WTC11 (cell line): ENCODE measurements around the gene ZBTB11. TPM values are rescaled to one million over a fixed set of nuclear protein-coding genes. Genes with fewer than 3 reads are reported as not detected.
"Not testable (repeated sequence)": the region's sequence is repeated elsewhere in the genome, so short reads cannot be mapped to it uniquely, and the experiment has no call there.

Experiments used
- ATAC-seq: fragments of 200-7000 bp; cut with Tn5 transposase; 2 replicates; pipeline ENCODE4 v1.10.0; 2021; ENCODE audit warnings: mild to moderate bottlenecking, moderate library complexity
- CTCF ChIA-PET: fragments of 300-600 bp; sonication (Branson Sonifier 250); formaldehyde crosslinking; loops from one replicate; lab custom pipeline; 2021; ENCODE audit warnings: antibody characterized with exemption; lab: Charles Lee
- POLR2A ChIA-PET: fragments of 350-600 bp; sonication (Branson Sonifier 250); formaldehyde crosslinking; loops from one replicate; lab custom pipeline; 2021; ENCODE audit warnings: antibody characterized with exemption; lab: Charles Lee
- DNase-seq: peaks from one replicate; pipeline ENCODE4 v3.0.0; 2021; ENCODE audit warnings: low spot score
- H3K27ac Mint-ChIP-seq: 2 replicates; pipeline ENCODE4 v1.8.0; 2021; ENCODE audit warnings: mixed read lengths
- H3K27me3 Mint-ChIP-seq: 2 replicates; pipeline ENCODE4 v1.8.0; 2021; ENCODE audit warnings: low read depth, mild to moderate bottlenecking, moderate library complexity, mixed read lengths
- H3K36me3 Mint-ChIP-seq: 2 replicates; pipeline ENCODE4 v1.8.0; 2021; ENCODE audit warnings: mixed read lengths
- H3K4me1 Mint-ChIP-seq: 2 replicates; pipeline ENCODE4 v1.8.0; 2022; ENCODE audit warnings: mixed read lengths
- H3K4me3 Mint-ChIP-seq: 2 replicates; pipeline ENCODE4 v1.8.0; 2021; ENCODE audit warnings: mild to moderate bottlenecking, moderate library complexity, mixed read lengths
- H3K9me3 Mint-ChIP-seq: 2 replicates; pipeline ENCODE4 v1.8.0; 2021; ENCODE audit warnings: mixed read lengths
- ATF1 ChIP-seq: sonication (generic); formaldehyde crosslinking; IDR thresholded peaks from 2 replicates; pipeline ENCODE4 v1.8.1; 2023; ENCODE audit warnings: mild to moderate bottlenecking, moderate library complexity, missing genetic modification reagents
- CREB1 ChIP-seq: sonication (generic); formaldehyde crosslinking; IDR thresholded peaks from 2 replicates; pipeline ENCODE4 v1.8.0; 2023; ENCODE audit warnings: mild to moderate bottlenecking, missing genetic modification reagents
- CREM ChIP-seq: sonication (generic); formaldehyde crosslinking; IDR thresholded peaks from 2 replicates; pipeline ENCODE4 v1.8.1; 2022; ENCODE audit warnings: mild to moderate bottlenecking, missing genetic modification reagents, moderate library complexity
- ESRRA ChIP-seq: sonication (generic); formaldehyde crosslinking; IDR thresholded peaks from 2 replicates; pipeline ENCODE4 v1.8.1; 2022; ENCODE audit warnings: mild to moderate bottlenecking, missing genetic modification reagents, borderline replicate concordance
- ETV6 ChIP-seq: sonication (generic); formaldehyde crosslinking; IDR thresholded peaks from 2 replicates; pipeline ENCODE4 v1.8.1; 2022; ENCODE audit warnings: mild to moderate bottlenecking, missing genetic modification reagents
- HMGA2 ChIP-seq: fragments of 250-450 bp; sonication (Bioruptor Pico); IDR thresholded peaks from 2 replicates; pipeline ENCODE4 v1.4.0; 2021; ENCODE audit warnings: mild to moderate bottlenecking, moderate library complexity
- JUN ChIP-seq: sonication (generic); formaldehyde crosslinking; IDR thresholded peaks from 2 replicates; pipeline ENCODE4 v1.8.0; 2023; ENCODE audit warnings: mild to moderate bottlenecking, missing genetic modification reagents
- KAT7 ChIP-seq: sonication (generic); formaldehyde crosslinking; IDR thresholded peaks from 2 replicates; pipeline ENCODE4 v1.8.1; 2023; ENCODE audit warnings: missing genetic modification reagents, mild to moderate bottlenecking, borderline replicate concordance
- NFE2L1 ChIP-seq: sonication (generic); formaldehyde crosslinking; IDR thresholded peaks from 2 replicates; pipeline ENCODE4 v1.8.1; 2023; ENCODE audit warnings: missing genetic modification reagents
- OVOL2 ChIP-seq: fragments of 250-450 bp; sonication (Bioruptor Pico); IDR thresholded peaks from 2 replicates; pipeline ENCODE4 v1.9.0; 2021; ENCODE audit warnings: mild to moderate bottlenecking, borderline replicate concordance
- TEAD1 ChIP-seq: sonication (generic); formaldehyde crosslinking; IDR thresholded peaks from 2 replicates; pipeline ENCODE4 v1.8.0; 2022; ENCODE audit warnings: mild to moderate bottlenecking, missing genetic modification reagents
- TP53 ChIP-seq: sonication (generic); formaldehyde crosslinking; IDR thresholded peaks from 2 replicates; pipeline ENCODE4 v1.8.1; 2023; ENCODE audit warnings: mild to moderate bottlenecking, missing genetic modification reagents
- ZNF121 ChIP-seq: sonication (generic); formaldehyde crosslinking; IDR thresholded peaks from 2 replicates; pipeline ENCODE4 v1.8.0; 2023; ENCODE audit warnings: missing genetic modification reagents
- ZNF138 ChIP-seq: sonication (generic); formaldehyde crosslinking; conservative IDR thresholded peaks from 2 replicates; pipeline ENCODE4 v1.8.1; 2022; ENCODE audit warnings: mild to moderate bottlenecking, moderate library complexity, missing genetic modification reagents
- ZNF232 ChIP-seq: sonication (generic); formaldehyde crosslinking; IDR thresholded peaks from 2 replicates; pipeline ENCODE4 v1.8.0; 2022; ENCODE audit warnings: mild to moderate bottlenecking, missing genetic modification reagents
- ZNF317 ChIP-seq: sonication (generic); formaldehyde crosslinking; IDR thresholded peaks from 2 replicates; pipeline ENCODE4 v1.8.1; 2023; ENCODE audit warnings: low read depth, mild to moderate bottlenecking, moderate library complexity, missing genetic modification reagents, borderline replicate concordance
- ZNF396 ChIP-seq: fragments of 250-450 bp; sonication (Bioruptor Pico); IDR thresholded peaks from 2 replicates; pipeline ENCODE4 v1.8.0; 2021; ENCODE audit warnings: mild to moderate bottlenecking, moderate library complexity, borderline replicate concordance
- ZNF416 ChIP-seq: fragments of 250-450 bp; sonication (Bioruptor Pico); IDR thresholded peaks from 2 replicates; pipeline ENCODE4 v1.9.0; 2021; ENCODE audit warnings: mild to moderate bottlenecking, inconsistent platforms
- total RNA-seq: library from RNA; stranded (reverse); gene quantifications from 3 replicates; pipeline ENCODE4 v1.2.3, GENCODE V29; 2021
- TF ChIP-seq, protein P1 (sequence below): sonication (generic); formaldehyde crosslinking; IDR thresholded peaks from 2 replicates; pipeline ENCODE4 v1.8.0; 2022; ENCODE audit warnings: mild to moderate bottlenecking, missing genetic modification reagents
- TF ChIP-seq, protein P2 (sequence below): sonication (generic); formaldehyde crosslinking; IDR thresholded peaks from 2 replicates; pipeline ENCODE4 v1.8.1; 2022; ENCODE audit warnings: missing genetic modification reagents, borderline replicate concordance
- TF ChIP-seq, protein P3 (sequence below): fragments of 250-450 bp; sonication (Bioruptor Pico); IDR thresholded peaks from 2 replicates; pipeline ENCODE4 v1.9.0; 2021; ENCODE audit warnings: mild to moderate bottlenecking
- TF ChIP-seq, protein P4 (sequence below): sonication (generic); formaldehyde crosslinking; IDR thresholded peaks from 2 replicates; pipeline ENCODE4 v1.8.0; 2023; ENCODE audit warnings: missing genetic modification reagents
- TF ChIP-seq, protein P5 (sequence below): sonication (generic); formaldehyde crosslinking; IDR thresholded peaks from 2 replicates; pipeline ENCODE4 v1.8.0; 2023; ENCODE audit warnings: missing genetic modification reagents, mild to moderate bottlenecking, borderline replicate concordance
- TF ChIP-seq, protein P6 (sequence below): sonication (generic); formaldehyde crosslinking; IDR thresholded peaks from 2 replicates; pipeline ENCODE4 v1.8.1; 2023; ENCODE audit warnings: mild to moderate bottlenecking, missing genetic modification reagents
- TF ChIP-seq, protein P7 (sequence below): sonication (generic); formaldehyde crosslinking; conservative IDR thresholded peaks from 2 replicates; pipeline ENCODE4 v1.8.1; 2022; ENCODE audit warnings: mild to moderate bottlenecking, missing genetic modification reagents

Gene ZBTB11
- total RNA-seq, 1 experiment from 2014 or later: 13.5 TPM

DNA sequence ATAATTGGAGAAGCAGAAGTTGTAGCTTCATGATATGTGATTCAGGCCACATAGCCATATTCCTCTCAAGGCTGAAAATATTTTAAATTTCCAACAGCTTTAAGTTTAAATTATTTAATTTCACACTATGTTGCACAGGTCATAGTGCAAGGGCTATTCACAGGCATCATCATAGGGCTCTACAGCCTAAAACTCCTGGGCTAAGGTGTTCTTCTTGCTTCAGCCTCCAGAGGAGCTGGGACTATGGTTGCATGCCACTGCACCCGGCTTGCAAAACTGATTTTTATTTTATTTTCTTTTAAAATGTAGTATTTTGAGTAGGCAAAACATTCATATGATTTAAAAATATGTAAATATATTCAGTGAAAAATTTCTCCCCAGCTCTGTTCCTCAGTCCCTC lies 41.5 kb upstream of the ZBTB11 start:
- H3K4me3 Mint-ChIP-seq: no peak overlapping the region

DNA sequence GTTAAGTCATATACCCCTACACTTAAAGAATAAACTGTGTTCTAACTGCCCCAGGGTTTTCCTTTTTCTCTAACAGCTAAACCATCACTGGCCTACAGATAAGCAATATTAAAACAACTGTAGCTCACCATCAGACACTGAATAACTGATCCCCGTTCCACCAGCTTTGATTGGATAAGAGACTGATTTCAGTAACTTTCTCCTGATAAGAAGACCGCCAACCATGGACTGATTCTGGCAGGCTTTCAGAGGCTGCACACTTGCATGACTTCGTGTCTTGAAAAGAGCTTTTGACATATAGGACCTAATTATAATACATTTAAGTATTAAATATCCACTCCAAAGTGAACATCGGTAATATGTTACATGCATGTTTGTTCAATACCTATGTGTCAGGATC lies 32.2 kb upstream of the ZBTB11 start:
- peaks cover 6% of the 10 kb centered on the region for H3K9me3 Mint-ChIP-seq
- no peak overlapping the region for H3K4me3 Mint-ChIP-seq
- H3K27me3 Mint-ChIP-seq: peaks cover 2% of the 10 kb centered on the region; the same call in 1 of the 2 replicates
- H3K36me3 Mint-ChIP-seq: no peaks in the 10 kb centered on the region
- no peak for DNase-seq
- CTCF ChIA-PET: no interaction called here
- ATAC-seq: no peak
- H3K27ac Mint-ChIP-seq: no peak overlapping the region
- peaks cover 4% of the 10 kb centered on the region; the same call in 1 of the 2 replicates for H3K4me1 Mint-ChIP-seq
- POLR2A ChIA-PET: no interaction called here
- TF ChIP-seq, protein P1, sequence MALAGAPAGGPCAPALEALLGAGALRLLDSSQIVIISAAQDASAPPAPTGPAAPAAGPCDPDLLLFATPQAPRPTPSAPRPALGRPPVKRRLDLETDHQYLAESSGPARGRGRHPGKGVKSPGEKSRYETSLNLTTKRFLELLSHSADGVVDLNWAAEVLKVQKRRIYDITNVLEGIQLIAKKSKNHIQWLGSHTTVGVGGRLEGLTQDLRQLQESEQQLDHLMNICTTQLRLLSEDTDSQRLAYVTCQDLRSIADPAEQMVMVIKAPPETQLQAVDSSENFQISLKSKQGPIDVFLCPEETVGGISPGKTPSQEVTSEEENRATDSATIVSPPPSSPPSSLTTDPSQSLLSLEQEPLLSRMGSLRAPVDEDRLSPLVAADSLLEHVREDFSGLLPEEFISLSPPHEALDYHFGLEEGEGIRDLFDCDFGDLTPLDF: no peak
- TF ChIP-seq ZNF138 (no peak), ZNF232 (CRISPR knock-in tag) (no peak), ZNF416 (CRISPR knock-in tag) (no peak), ESRRA (CRISPR knock-in tag) (no peak), OVOL2 (CRISPR knock-in tag) (no peak), TP53 (no peak), HMGA2 (CRISPR knock-in tag) (no peak), ETV6 (CRISPR knock-in tag) (no peak)
- TF ChIP-seq, protein P2, sequence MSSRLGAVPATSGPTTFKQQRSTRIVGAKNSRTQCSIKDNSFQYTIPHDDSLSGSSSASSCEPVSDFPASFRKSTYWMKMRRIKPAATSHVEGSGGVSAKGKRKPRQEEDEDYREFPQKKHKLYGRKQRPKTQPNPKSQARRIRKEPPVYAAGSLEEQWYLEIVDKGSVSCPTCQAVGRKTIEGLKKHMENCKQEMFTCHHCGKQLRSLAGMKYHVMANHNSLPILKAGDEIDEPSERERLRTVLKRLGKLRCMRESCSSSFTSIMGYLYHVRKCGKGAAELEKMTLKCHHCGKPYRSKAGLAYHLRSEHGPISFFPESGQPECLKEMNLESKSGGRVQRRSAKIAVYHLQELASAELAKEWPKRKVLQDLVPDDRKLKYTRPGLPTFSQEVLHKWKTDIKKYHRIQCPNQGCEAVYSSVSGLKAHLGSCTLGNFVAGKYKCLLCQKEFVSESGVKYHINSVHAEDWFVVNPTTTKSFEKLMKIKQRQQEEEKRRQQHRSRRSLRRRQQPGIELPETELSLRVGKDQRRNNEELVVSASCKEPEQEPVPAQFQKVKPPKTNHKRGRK (CRISPR knock-in tag): no peak
- TF ChIP-seq, protein P3, sequence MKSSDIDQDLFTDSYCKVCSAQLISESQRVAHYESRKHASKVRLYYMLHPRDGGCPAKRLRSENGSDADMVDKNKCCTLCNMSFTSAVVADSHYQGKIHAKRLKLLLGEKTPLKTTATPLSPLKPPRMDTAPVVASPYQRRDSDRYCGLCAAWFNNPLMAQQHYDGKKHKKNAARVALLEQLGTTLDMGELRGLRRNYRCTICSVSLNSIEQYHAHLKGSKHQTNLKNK (CRISPR knock-in tag): no peak
- TF ChIP-seq, protein P4, sequence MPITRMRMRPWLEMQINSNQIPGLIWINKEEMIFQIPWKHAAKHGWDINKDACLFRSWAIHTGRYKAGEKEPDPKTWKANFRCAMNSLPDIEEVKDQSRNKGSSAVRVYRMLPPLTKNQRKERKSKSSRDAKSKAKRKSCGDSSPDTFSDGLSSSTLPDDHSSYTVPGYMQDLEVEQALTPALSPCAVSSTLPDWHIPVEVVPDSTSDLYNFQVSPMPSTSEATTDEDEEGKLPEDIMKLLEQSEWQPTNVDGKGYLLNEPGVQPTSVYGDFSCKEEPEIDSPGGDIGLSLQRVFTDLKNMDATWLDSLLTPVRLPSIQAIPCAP: no peak
- TF ChIP-seq, protein P5, sequence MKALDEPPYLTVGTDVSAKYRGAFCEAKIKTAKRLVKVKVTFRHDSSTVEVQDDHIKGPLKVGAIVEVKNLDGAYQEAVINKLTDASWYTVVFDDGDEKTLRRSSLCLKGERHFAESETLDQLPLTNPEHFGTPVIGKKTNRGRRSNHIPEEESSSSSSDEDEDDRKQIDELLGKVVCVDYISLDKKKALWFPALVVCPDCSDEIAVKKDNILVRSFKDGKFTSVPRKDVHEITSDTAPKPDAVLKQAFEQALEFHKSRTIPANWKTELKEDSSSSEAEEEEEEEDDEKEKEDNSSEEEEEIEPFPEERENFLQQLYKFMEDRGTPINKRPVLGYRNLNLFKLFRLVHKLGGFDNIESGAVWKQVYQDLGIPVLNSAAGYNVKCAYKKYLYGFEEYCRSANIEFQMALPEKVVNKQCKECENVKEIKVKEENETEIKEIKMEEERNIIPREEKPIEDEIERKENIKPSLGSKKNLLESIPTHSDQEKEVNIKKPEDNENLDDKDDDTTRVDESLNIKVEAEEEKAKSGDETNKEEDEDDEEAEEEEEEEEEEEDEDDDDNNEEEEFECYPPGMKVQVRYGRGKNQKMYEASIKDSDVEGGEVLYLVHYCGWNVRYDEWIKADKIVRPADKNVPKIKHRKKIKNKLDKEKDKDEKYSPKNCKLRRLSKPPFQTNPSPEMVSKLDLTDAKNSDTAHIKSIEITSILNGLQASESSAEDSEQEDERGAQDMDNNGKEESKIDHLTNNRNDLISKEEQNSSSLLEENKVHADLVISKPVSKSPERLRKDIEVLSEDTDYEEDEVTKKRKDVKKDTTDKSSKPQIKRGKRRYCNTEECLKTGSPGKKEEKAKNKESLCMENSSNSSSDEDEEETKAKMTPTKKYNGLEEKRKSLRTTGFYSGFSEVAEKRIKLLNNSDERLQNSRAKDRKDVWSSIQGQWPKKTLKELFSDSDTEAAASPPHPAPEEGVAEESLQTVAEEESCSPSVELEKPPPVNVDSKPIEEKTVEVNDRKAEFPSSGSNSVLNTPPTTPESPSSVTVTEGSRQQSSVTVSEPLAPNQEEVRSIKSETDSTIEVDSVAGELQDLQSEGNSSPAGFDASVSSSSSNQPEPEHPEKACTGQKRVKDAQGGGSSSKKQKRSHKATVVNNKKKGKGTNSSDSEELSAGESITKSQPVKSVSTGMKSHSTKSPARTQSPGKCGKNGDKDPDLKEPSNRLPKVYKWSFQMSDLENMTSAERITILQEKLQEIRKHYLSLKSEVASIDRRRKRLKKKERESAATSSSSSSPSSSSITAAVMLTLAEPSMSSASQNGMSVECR (CRISPR knock-in tag): no peak

More for the DNA sequence above, 41.5 kb upstream of the ZBTB11 start:
- H3K9me3 Mint-ChIP-seq: no peaks in the 10 kb centered on the region
- H3K4me1 Mint-ChIP-seq: no peaks in the 10 kb centered on the region
- TF ChIP-seq, protein P6, sequence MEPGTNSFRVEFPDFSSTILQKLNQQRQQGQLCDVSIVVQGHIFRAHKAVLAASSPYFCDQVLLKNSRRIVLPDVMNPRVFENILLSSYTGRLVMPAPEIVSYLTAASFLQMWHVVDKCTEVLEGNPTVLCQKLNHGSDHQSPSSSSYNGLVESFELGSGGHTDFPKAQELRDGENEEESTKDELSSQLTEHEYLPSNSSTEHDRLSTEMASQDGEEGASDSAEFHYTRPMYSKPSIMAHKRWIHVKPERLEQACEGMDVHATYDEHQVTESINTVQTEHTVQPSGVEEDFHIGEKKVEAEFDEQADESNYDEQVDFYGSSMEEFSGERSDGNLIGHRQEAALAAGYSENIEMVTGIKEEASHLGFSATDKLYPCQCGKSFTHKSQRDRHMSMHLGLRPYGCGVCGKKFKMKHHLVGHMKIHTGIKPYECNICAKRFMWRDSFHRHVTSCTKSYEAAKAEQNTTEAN (CRISPR knock-in tag): no peak
- TF ChIP-seq ZNF121 (CRISPR knock-in tag) (no peak), JUN (CRISPR knock-in tag) (no peak), TEAD1 (no peak), CREM (CRISPR knock-in tag) (no peak), ATF1 (no peak), NFE2L1 (CRISPR knock-in tag) (no peak), ZNF138 (no peak), CREB1 (no peak), KAT7 (CRISPR knock-in tag) (no peak), ZNF317 (no peak), ZNF396 (no peak)
- TF ChIP-seq, protein P7, sequence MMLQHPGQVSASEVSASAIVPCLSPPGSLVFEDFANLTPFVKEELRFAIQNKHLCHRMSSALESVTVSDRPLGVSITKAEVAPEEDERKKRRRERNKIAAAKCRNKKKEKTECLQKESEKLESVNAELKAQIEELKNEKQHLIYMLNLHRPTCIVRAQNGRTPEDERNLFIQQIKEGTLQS (CRISPR knock-in tag): no peak
- TF ChIP-seq, all 79 proteins: peak for 0
- CTCF ChIA-PET: interaction anchor here (0.6 kb wide), 1 partner anchor 13 kb away, joined by 3 read pairs; no protein-coding TSS in a partner anchor
- POLR2A ChIA-PET: no interaction called here
- DNase-seq (no peak), ATAC-seq (no peak)
- H3K27me3 Mint-ChIP-seq: peaks cover 2% of the 10 kb centered on the region; the same call in 1 of the 2 replicates
- no peaks in the 10 kb centered on the region for H3K36me3 Mint-ChIP-seq
- no peak overlapping the region for H3K27ac Mint-ChIP-seq

DNA sequence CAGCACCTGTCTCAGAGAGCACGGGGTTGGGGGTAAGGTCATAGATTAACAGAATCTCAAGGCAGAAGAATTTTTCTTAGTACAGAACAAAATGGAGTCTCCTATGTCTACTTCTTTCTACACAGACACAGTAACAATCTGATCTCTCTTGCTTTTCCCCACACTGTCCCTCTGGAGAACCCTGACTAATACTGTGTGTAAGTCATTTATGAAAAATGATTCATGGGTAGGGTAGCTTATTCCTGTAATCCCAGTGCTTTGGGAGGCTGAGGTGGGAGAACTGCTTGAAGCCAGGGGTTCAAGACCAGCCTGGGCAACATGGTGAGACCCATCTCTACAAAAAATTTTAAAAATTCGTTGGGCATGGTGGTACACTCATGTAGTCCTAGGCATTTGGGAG lies 27.7 kb upstream of the ZBTB11 start:
- H3K27ac Mint-ChIP-seq, POLR2A ChIA-PET, H3K4me3 Mint-ChIP-seq, ATAC-seq, H3K27me3 Mint-ChIP-seq, CTCF ChIA-PET, H3K9me3 Mint-ChIP-seq, H3K36me3 Mint-ChIP-seq, DNase-seq: not testable (repeated sequence)
- H3K4me1 Mint-ChIP-seq: peaks cover 18% of the 10 kb centered on the region
